ENCODE data around the gene CD52. TPM values are rescaled to one million over a fixed set of nuclear protein-coding genes. Genes with fewer than 3 reads are reported as not detected.

Gene CD52
- total RNA-seq = 100 to 1,000 TPM; 218 to 542 TPM

GRCh38 chr1:26317612-26318337 is at the start of gene CD52:
Gene CD52 (plus strand): TSS chr1:26317958. CDS start chr1:26318018, 60 bp downstream.
- Mint-ChIP-seq H3K4me1 (peaks cover 36% of the 10 kb centered on the region), H3K4me3 (peak within 1 kb of the TSS; percentile 98), H3K36me3 (ENCODE audit: low read depth) (peaks cover 53% of the 10 kb centered on the region), H3K27me3 (no peaks in the 10 kb centered on the region), H3K27ac (peak within 1 kb of the TSS; percentile 96), H3K9me3 (no peaks in the 10 kb centered on the region)
- ATAC-seq (replicated peaks) = peak; percentile 65

GRCh38 chr1:26268290-26269197 is 49.2 kb upstream of the CD52 start:
- Mint-ChIP-seq H3K4me1 (no peaks in the 10 kb centered on the region), H3K36me3 (ENCODE audit: low read depth) (peaks cover 94% of the 10 kb centered on the region), H3K9me3 (peaks cover 7% of the 10 kb centered on the region), H3K27me3 (no peaks in the 10 kb centered on the region), H3K27ac (no peak overlapping the region), H3K4me3 (no peak overlapping the region)
- no peak for ATAC-seq (replicated peaks)

- no peak overlapping the region for H3K27ac Mint-ChIP-seq
- peaks cover 92% of the 10 kb centered on the region for H3K36me3 Mint-ChIP-seq (ENCODE audit: low read depth)
- peaks cover 2% of the 10 kb centered on the region for H3K4me1 Mint-ChIP-seq
- no peak overlapping the region for H3K4me3 Mint-ChIP-seq
- no peaks in the 10 kb centered on the region for H3K27me3 Mint-ChIP-seq
- ATAC-seq (replicated peaks) = no peak
- H3K9me3 Mint-ChIP-seq = peaks cover 7% of the 10 kb centered on the region
Measured at GRCh38 chr1:26269198-26269550, 48.6 kb upstream of the CD52 start.

GRCh38 chr1:26274801-26275425 is 42.8 kb upstream of the CD52 start:
- no peaks in the 10 kb centered on the region for H3K27me3 Mint-ChIP-seq
- peak overlapping the region; percentile 82 for H3K27ac Mint-ChIP-seq
- peak overlapping the region; percentile 91 for H3K4me3 Mint-ChIP-seq
- ATAC-seq (replicated peaks) = no peak
- peaks cover 91% of the 10 kb centered on the region for H3K36me3 Mint-ChIP-seq (ENCODE audit: low read depth)
- no peaks in the 10 kb centered on the region for H3K9me3 Mint-ChIP-seq
- peaks cover 41% of the 10 kb centered on the region for H3K4me1 Mint-ChIP-seq

- H3K27ac Mint-ChIP-seq = peak overlapping the region; percentile 82
- peak overlapping the region; percentile 91 for H3K4me3 Mint-ChIP-seq
- H3K4me1 Mint-ChIP-seq = peaks cover 41% of the 10 kb centered on the region
- ATAC-seq (replicated peaks) = peak; percentile 82
- no peaks in the 10 kb centered on the region for H3K9me3 Mint-ChIP-seq
- no peaks in the 10 kb centered on the region for H3K27me3 Mint-ChIP-seq
- peaks cover 91% of the 10 kb centered on the region for H3K36me3 Mint-ChIP-seq (ENCODE audit: low read depth)
Measured at GRCh38 chr1:26275580-26276431, 42.0 kb upstream of the CD52 start.

GRCh38 chr1:26276432-26276838 is 41.3 kb upstream of the CD52 start:
- Mint-ChIP-seq H3K27me3 (no peaks in the 10 kb centered on the region), H3K4me3 (peak overlapping the region; percentile 91), H3K27ac (peak overlapping the region; percentile 82), H3K4me1 (peaks cover 47% of the 10 kb centered on the region), H3K9me3 (no peaks in the 10 kb centered on the region), H3K36me3 (ENCODE audit: low read depth) (peaks cover 92% of the 10 kb centered on the region)
- ATAC-seq (replicated peaks) = no peak

- ATAC-seq (replicated peaks) = no peak
- peaks cover 91% of the 10 kb centered on the region for H3K36me3 Mint-ChIP-seq (ENCODE audit: low read depth)
- no peaks in the 10 kb centered on the region for H3K27me3 Mint-ChIP-seq
- H3K4me1 Mint-ChIP-seq = peaks cover 51% of the 10 kb centered on the region
- no peaks in the 10 kb centered on the region for H3K9me3 Mint-ChIP-seq
- peak overlapping the region; percentile 91 for H3K4me3 Mint-ChIP-seq
- peak overlapping the region; percentile 82 for H3K27ac Mint-ChIP-seq
Measured at GRCh38 chr1:26277261-26277661, 40.5 kb upstream of the CD52 start.

GRCh38 chr1:26277719-26278118 is 40.0 kb upstream of the CD52 start:
- no peak for ATAC-seq (replicated peaks)
- H3K4me3 Mint-ChIP-seq = peak overlapping the region; percentile 91
- peaks cover 53% of the 10 kb centered on the region for H3K4me1 Mint-ChIP-seq
- no peaks in the 10 kb centered on the region for H3K27me3 Mint-ChIP-seq
- H3K36me3 Mint-ChIP-seq (ENCODE audit: low read depth) = peaks cover 91% of the 10 kb centered on the region
- no peaks in the 10 kb centered on the region for H3K9me3 Mint-ChIP-seq
- H3K27ac Mint-ChIP-seq = peak overlapping the region; percentile 82

GRCh38 chr1:26278303-26278702 is 39.5 kb upstream of the CD52 start:
- ATAC-seq (replicated peaks) = no peak
- Mint-ChIP-seq H3K27ac (peak overlapping the region; percentile 82), H3K36me3 (ENCODE audit: low read depth) (peaks cover 91% of the 10 kb centered on the region), H3K4me3 (peak overlapping the region; percentile 91), H3K4me1 (peaks cover 59% of the 10 kb centered on the region), H3K9me3 (no peaks in the 10 kb centered on the region), H3K27me3 (no peaks in the 10 kb centered on the region)

- peak; percentile 31 for ATAC-seq (replicated peaks)
- Mint-ChIP-seq H3K36me3 (ENCODE audit: low read depth) (peaks cover 96% of the 10 kb centered on the region), H3K4me1 (peaks cover 64% of the 10 kb centered on the region), H3K27ac (peak overlapping the region; percentile 82), H3K4me3 (peak overlapping the region; percentile 91), H3K27me3 (no peaks in the 10 kb centered on the region), H3K9me3 (no peaks in the 10 kb centered on the region)
Measured at GRCh38 chr1:26278724-26279455, 38.9 kb upstream of the CD52 start.

- H3K4me1 Mint-ChIP-seq = peaks cover 60% of the 10 kb centered on the region
- H3K36me3 Mint-ChIP-seq (ENCODE audit: low read depth) = peaks cover 96% of the 10 kb centered on the region
- peak within 1 kb of the TSS; percentile 91 for H3K4me3 Mint-ChIP-seq
- peak within 1 kb of the TSS; percentile 82 for H3K27ac Mint-ChIP-seq
- ATAC-seq (replicated peaks) = peak; percentile 56
- no peaks in the 10 kb centered on the region for H3K27me3 Mint-ChIP-seq
- no peaks in the 10 kb centered on the region for H3K9me3 Mint-ChIP-seq
Measured at GRCh38 chr1:26279456-26280332, 38.1 kb upstream of the CD52 start, which contains the start of gene SH3BGRL3. Gene SH3BGRL3 (plus strand): TSS chr1:26280086. CDS start chr1:26280156, 70 bp downstream.

- Mint-ChIP-seq H3K27ac (peak overlapping the region; percentile 82), H3K4me1 (peaks cover 63% of the 10 kb centered on the region), H3K27me3 (no peaks in the 10 kb centered on the region), H3K36me3 (ENCODE audit: low read depth) (peaks cover 94% of the 10 kb centered on the region), H3K4me3 (peak overlapping the region; percentile 91), H3K9me3 (no peaks in the 10 kb centered on the region)
- no peak for ATAC-seq (replicated peaks)
Measured at GRCh38 chr1:26280333-26281042, 37.3 kb upstream of the CD52 start.
